ENCODE data around the gene ARHGAP27. TPM values are rescaled to one million over a fixed set of nuclear protein-coding genes. Genes with fewer than 3 reads are reported as not detected.

Gene ARHGAP27
- total RNA-seq, 4 donors from 2014 or later = 10.1 to 30.3 (median 18.9) TPM

GRCh38 chr17:45351831-45352230, 80.8 kb downstream of the ARHGAP27 start:
- TF ChIP-seq CTCF (IDR thresholded peaks at IDR 0.05; ENCODE audit: low read depth) = no peak

- no peak for TF ChIP-seq CTCF (IDR thresholded peaks at IDR 0.05; ENCODE audit: low read depth)
Observed at GRCh38 chr17:45347444-45347843, 85.2 kb downstream of the ARHGAP27 start.

- TF ChIP-seq CTCF (IDR thresholded peaks at IDR 0.05; ENCODE audit: low read depth) = no peak
Observed at GRCh38 chr17:45346216-45347015, 86.3 kb downstream of the ARHGAP27 start.

- no peak for TF ChIP-seq CTCF (IDR thresholded peaks at IDR 0.05; ENCODE audit: low read depth)
Observed at GRCh38 chr17:45345554-45346215, 87.0 kb downstream of the ARHGAP27 start.

GRCh38 chr17:45345246-45345553, 87.5 kb downstream of the ARHGAP27 start:
- TF ChIP-seq CTCF (IDR thresholded peaks at IDR 0.05; ENCODE audit: low read depth) = no peak

Other genes with a start within 250 kb of the ARHGAP27 start
- gene FMNL1, start 211.0 kb downstream of the ARHGAP27 start, total RNA-seq = 10 to 100 TPM; 14.3 to 39.9 (median 28.9) TPM
- not detected for gene SPATA32, start 170.8 kb downstream of the ARHGAP27 start, total RNA-seq
- gene MAP3K14, start 115.8 kb downstream of the ARHGAP27 start, total RNA-seq = 1 to 10 TPM; 4.7 to 6.8 (median 6.1) TPM
- gene PLEKHM1, start 57.9 kb upstream of the ARHGAP27 start, total RNA-seq = 10 to 100 TPM; 22.8 to 53.7 (median 30.5) TPM